IPS-NIHi7 (cell line): ENCODE results near the gene AJAP1.

ENCODE experiments used
- DNase-seq: peaks from one replicate; pipeline ENCODE4 v3.0.0; 2012; ENCODE audit warnings: mixed read lengths; ENCODE audit errors: extremely low spot score

The AJAP1 gene

GRCh38 chr1:4701276-4701675 lies 46.9 kb downstream of the AJAP1 start:
- no peak for DNase-seq

GRCh38 chr1:4702464-4702863 lies 48.1 kb downstream of the AJAP1 start:
- no peak for DNase-seq

GRCh38 chr1:4702932-4703331 lies 48.5 kb downstream of the AJAP1 start:
- DNase-seq, result no peak

GRCh38 chr1:4703646-4704045 lies 49.2 kb downstream of the AJAP1 start:
- DNase-seq, result no peak

- no peak for DNase-seq
These were observed 54.6 kb downstream of the AJAP1 start for GRCh38 chr1:4708840-4709507.

- DNase-seq, result no peak
These were observed 55.2 kb downstream of the AJAP1 start for GRCh38 chr1:4709641-4710040.

- peak; percentile 74 for DNase-seq
These were observed 56.4 kb downstream of the AJAP1 start for GRCh38 chr1:4710592-4711415.

GRCh38 chr1:4711416-4712275 lies 57.2 kb downstream of the AJAP1 start:
- DNase-seq, result peak; percentile 42

GRCh38 chr1:4713669-4714068 lies 59.3 kb downstream of the AJAP1 start:
- DNase-seq, result no peak

- DNase-seq, result no peak
These were observed 62.0 kb downstream of the AJAP1 start for GRCh38 chr1:4716406-4716805.

GRCh38 chr1:4718071-4718470 lies 63.7 kb downstream of the AJAP1 start:
- DNase-seq, result no peak

- DNase-seq, result no peak
These were observed 68.7 kb downstream of the AJAP1 start for GRCh38 chr1:4723106-4723505.

GRCh38 chr1:4724001-4724400 lies 69.6 kb downstream of the AJAP1 start:
- no peak for DNase-seq

- DNase-seq, result no peak
These were observed 70.4 kb downstream of the AJAP1 start for GRCh38 chr1:4724695-4725250.

GRCh38 chr1:4725416-4725815 lies 71.0 kb downstream of the AJAP1 start:
- no peak for DNase-seq

- DNase-seq, result no peak
These were observed 72.4 kb downstream of the AJAP1 start for GRCh38 chr1:4726620-4727341.

GRCh38 chr1:4728319-4729089 lies 74.1 kb downstream of the AJAP1 start:
- no peak for DNase-seq

GRCh38 chr1:4729090-4729471 lies 74.7 kb downstream of the AJAP1 start:
- no peak for DNase-seq

GRCh38 chr1:4730078-4730477 lies 75.7 kb downstream of the AJAP1 start:
- DNase-seq, result no peak

- no peak for DNase-seq
These were observed 79.2 kb downstream of the AJAP1 start for GRCh38 chr1:4733446-4734177.
